Fibroblast of lung (primary cell): ENCODE results near the gene PADI2.

ENCODE experiments used
- CTCF ChIP-seq, 2 donors: IDR thresholded peaks in 1 of 2; conservative IDR thresholded peaks in 1 of 2; 1 replicate in 1 of 2; 2 replicates in 1 of 2; pipeline ENCODE4 v1.5.1; 2011 to 2012; ENCODE audit warnings: low read length in 2 of 2, control low read depth in 1 of 2, inconsistent platforms in 1 of 2, low read depth in 1 of 2, mild to moderate bottlenecking in 1 of 2
- EZH2 ChIP-seq: IDR thresholded peaks from 2 replicates; pipeline ENCODE4 v1.5.1; 2012; ENCODE audit warnings: low read length, control low read depth, mild to moderate bottlenecking; ENCODE audit errors: missing control alignments

GRCh38 chr1:17125756-17126237, 6.5 kb upstream of the PADI2 start:
- TF ChIP-seq CTCF (conservative IDR thresholded peaks at IDR 0.05 in 1 of 2, IDR thresholded peaks at IDR 0.05 in 1 of 2; ENCODE audit: low read depth in 1 of 2, low read length in 2 of 2) (peak; percentile 89 to 91), EZH2 (no peak)
